CD4-positive, alpha-beta T cell treated with Interferon alpha-2 for 1 hour (primary cell): Measurements from ENCODE around the gene PRELID2.

Experiments
- DNase-seq, 2 donors: peaks; one replicate each; pipeline ENCODE4 v3.0.0-alpha.2; 2020 to 2022

Gene PRELID2

GRCh38 chr5:145791866-145792265 is 43.3 kb downstream of the PRELID2 start:
- DNase-seq = no peak

GRCh38 chr5:145787996-145788395 is 47.1 kb downstream of the PRELID2 start:
- DNase-seq = no peak

- no peak for DNase-seq
Observed at GRCh38 chr5:145787507-145787906, 47.6 kb downstream of the PRELID2 start.

- DNase-seq = no peak
Observed at GRCh38 chr5:145787001-145787400, 48.1 kb downstream of the PRELID2 start.

GRCh38 chr5:145780982-145781381 is 54.2 kb downstream of the PRELID2 start:
- no peak for DNase-seq

GRCh38 chr5:145778144-145778900 is 56.8 kb downstream of the PRELID2 start:
- DNase-seq = no peak

- DNase-seq = no peak
Observed at GRCh38 chr5:145777445-145778063, 57.6 kb downstream of the PRELID2 start.

GRCh38 chr5:145776886-145777285 is 58.3 kb downstream of the PRELID2 start:
- no peak for DNase-seq

- DNase-seq = no peak
Observed at GRCh38 chr5:145775893-145776444, 59.2 kb downstream of the PRELID2 start.

GRCh38 chr5:145775411-145775810 is 59.7 kb downstream of the PRELID2 start:
- no peak for DNase-seq

GRCh38 chr5:145774442-145774841 is 60.7 kb downstream of the PRELID2 start:
- DNase-seq = no peak

GRCh38 chr5:145772466-145772865 is 62.7 kb downstream of the PRELID2 start:
- DNase-seq = no peak

- DNase-seq = no peak
Observed at GRCh38 chr5:145768863-145769262, 66.3 kb downstream of the PRELID2 start.

- no peak for DNase-seq
Observed at GRCh38 chr5:145764325-145764724, 70.8 kb downstream of the PRELID2 start.

- DNase-seq = no peak
Observed at GRCh38 chr5:145762833-145763232, 72.3 kb downstream of the PRELID2 start.

- DNase-seq = no peak
Observed at GRCh38 chr5:145761254-145761653, 73.9 kb downstream of the PRELID2 start.

GRCh38 chr5:145760660-145761059 is 74.5 kb downstream of the PRELID2 start:
- DNase-seq = no peak

GRCh38 chr5:145752947-145753346 is 82.2 kb downstream of the PRELID2 start:
- no peak for DNase-seq

- DNase-seq = no peak
Observed at GRCh38 chr5:145752534-145752933, 82.6 kb downstream of the PRELID2 start.

GRCh38 chr5:145750199-145750598 is 84.9 kb downstream of the PRELID2 start:
- DNase-seq = no peak

GRCh38 chr5:145743396-145744061 is 91.6 kb downstream of the PRELID2 start:
- DNase-seq = no peak

- no peak for DNase-seq
Observed at GRCh38 chr5:145739843-145740242, 95.3 kb downstream of the PRELID2 start.

- no peak for DNase-seq
Observed at GRCh38 chr5:145738227-145738626, 96.9 kb downstream of the PRELID2 start.

GRCh38 chr5:145737578-145737977 is 97.6 kb downstream of the PRELID2 start:
- no peak for DNase-seq
